PFSK-1 (cell line): Measurements from ENCODE around the gene PRKAG2.

Experiments used
- POLR2AphosphoS5 ChIP-seq: IDR thresholded peaks from 2 replicates; pipeline ENCODE4 v1.6.1; 2012; ENCODE audit warnings: low read depth, mild to moderate bottlenecking, control low read depth, low read length, moderate library complexity
- SIN3A ChIP-seq: IDR thresholded peaks from 2 replicates; pipeline ENCODE4 v1.6.1; 2012; ENCODE audit warnings: mild to moderate bottlenecking, low read length, moderate library complexity, borderline replicate concordance; ENCODE audit not compliant: insufficient read depth
- TAF1 ChIP-seq: IDR thresholded peaks from 2 replicates; pipeline ENCODE4 v1.6.1; 2012; ENCODE audit warnings: low read length, control low read depth, borderline replicate concordance; ENCODE audit not compliant: insufficient read depth
- TF ChIP-seq, protein P1 (sequence below), 2 experiments: IDR thresholded peaks; 2 replicates each; pipeline versions ENCODE4 v1.6.1 to v1.8.0; 2011 to 2012; ENCODE audit warnings: low read depth in 2 of 2, low read length in 2 of 2, control low read depth in 1 of 2, inconsistent platforms in 1 of 2, mild to moderate bottlenecking in 1 of 2, moderate library complexity in 1 of 2; ENCODE audit not compliant: insufficient read depth in 1 of 2

DNA sequence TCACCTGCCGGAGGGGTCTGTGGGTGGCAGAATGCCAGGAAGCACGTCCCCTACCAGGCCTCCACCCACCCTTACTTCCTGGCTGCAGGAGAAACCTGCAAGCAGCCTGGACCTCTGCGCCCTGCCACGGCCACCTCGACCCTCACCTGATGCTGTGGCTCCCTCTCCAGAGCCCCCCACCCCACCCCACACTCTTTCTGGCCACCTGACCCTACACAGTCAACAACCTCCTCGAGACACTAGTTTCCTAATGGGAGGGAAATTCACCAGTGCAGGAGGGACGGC is 91.3 kb downstream of the PRKAG2 start:
- TF ChIP-seq SIN3A, result no peak
- no peak for TF ChIP-seq TAF1
- no peak for TF ChIP-seq POLR2AphosphoS5
- TF ChIP-seq, protein P1, sequence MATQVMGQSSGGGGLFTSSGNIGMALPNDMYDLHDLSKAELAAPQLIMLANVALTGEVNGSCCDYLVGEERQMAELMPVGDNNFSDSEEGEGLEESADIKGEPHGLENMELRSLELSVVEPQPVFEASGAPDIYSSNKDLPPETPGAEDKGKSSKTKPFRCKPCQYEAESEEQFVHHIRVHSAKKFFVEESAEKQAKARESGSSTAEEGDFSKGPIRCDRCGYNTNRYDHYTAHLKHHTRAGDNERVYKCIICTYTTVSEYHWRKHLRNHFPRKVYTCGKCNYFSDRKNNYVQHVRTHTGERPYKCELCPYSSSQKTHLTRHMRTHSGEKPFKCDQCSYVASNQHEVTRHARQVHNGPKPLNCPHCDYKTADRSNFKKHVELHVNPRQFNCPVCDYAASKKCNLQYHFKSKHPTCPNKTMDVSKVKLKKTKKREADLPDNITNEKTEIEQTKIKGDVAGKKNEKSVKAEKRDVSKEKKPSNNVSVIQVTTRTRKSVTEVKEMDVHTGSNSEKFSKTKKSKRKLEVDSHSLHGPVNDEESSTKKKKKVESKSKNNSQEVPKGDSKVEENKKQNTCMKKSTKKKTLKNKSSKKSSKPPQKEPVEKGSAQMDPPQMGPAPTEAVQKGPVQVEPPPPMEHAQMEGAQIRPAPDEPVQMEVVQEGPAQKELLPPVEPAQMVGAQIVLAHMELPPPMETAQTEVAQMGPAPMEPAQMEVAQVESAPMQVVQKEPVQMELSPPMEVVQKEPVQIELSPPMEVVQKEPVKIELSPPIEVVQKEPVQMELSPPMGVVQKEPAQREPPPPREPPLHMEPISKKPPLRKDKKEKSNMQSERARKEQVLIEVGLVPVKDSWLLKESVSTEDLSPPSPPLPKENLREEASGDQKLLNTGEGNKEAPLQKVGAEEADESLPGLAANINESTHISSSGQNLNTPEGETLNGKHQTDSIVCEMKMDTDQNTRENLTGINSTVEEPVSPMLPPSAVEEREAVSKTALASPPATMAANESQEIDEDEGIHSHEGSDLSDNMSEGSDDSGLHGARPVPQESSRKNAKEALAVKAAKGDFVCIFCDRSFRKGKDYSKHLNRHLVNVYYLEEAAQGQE (IDR thresholded peaks at IDR 0.05; ENCODE audit: insufficient read depth in 1 of 2, low read depth in 2 of 2, low read length in 2 of 2), result no peak
